ENCODE measurements around the gene DGKH. TPM values are rescaled to one million over a fixed set of nuclear protein-coding genes. Genes with fewer than 3 reads are reported as not detected.
A peak's percentile ranks its signal among the peaks of the same experiment; 100 is the strongest.

Gene DGKH
- total and polyA plus RNA-seq, 3 experiments from 2014 or later = 2.5 to 10.9 (median 10.2) TPM

DNA sequence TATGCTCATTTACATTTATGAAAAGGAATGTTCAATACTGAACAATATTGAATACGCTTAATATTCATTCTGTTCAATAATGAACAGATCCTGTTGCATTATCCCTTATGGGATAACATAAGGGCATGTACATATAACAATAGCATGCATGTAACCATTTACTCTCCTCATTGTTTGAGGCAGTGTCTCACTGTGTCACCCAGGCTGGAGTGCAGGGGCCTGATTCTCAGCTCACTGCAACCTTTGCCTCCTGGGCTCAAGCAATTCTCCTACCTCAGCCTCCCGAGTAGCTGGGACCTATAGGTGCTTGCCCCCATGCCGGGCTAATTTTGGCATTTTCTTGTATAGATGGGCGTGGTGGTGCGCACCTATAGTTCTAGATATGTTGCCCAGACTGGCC lies 4.8 kb upstream of the DGKH start:
- Histone ChIP-seq H3K9me3 (ENCODE audit: low read length) (no peaks in the 10 kb centered on the region), H3K27ac (ENCODE audit: low read depth, low read length) (no peak overlapping the region), H3K27me3 (ENCODE audit: insufficient read depth, low read length, poor library complexity, severe bottlenecking) (no peaks in the 10 kb centered on the region), H3K36me3 (ENCODE audit: insufficient read depth, low read length) (no peaks in the 10 kb centered on the region), H3K4me1 (ENCODE audit: insufficient read depth, low read length) (peaks cover 17% of the 10 kb centered on the region), H3K4me3 (ENCODE audit: low read length) (no peak overlapping the region)
- H3K27me3 Mint-ChIP-seq = no peaks in the 10 kb centered on the region
- peak overlapping the region in 2 of 7 donors; percentile 46 to 91 for H3K4me3 Mint-ChIP-seq
- H3K4me1 Mint-ChIP-seq = peaks cover 23 to 32% (median 31%) of the 10 kb centered on the region in 3 donors
- no peak for DNase-seq
- peaks cover 0 to 13% (median 0%) of the 10 kb centered on the region in 3 donors for H3K36me3 Mint-ChIP-seq
- ChIA-PET CTCF (no interaction called here), POLR2A (no interaction called here)
- H3K9me3 Mint-ChIP-seq = no peaks in the 10 kb centered on the region
- H3K27ac Mint-ChIP-seq = no peak overlapping the region

- ChIA-PET CTCF (no interaction called here), POLR2A (no interaction called here)
- no peak for DNase-seq
- peaks cover 0 to 8% (median 4%) of the 10 kb centered on the region in 3 donors for H3K36me3 Mint-ChIP-seq
- H3K27me3 Mint-ChIP-seq = no peaks in the 10 kb centered on the region
- no peaks in the 10 kb centered on the region for H3K9me3 ChIP-seq (ENCODE audit: low read length)
- no peak overlapping the region for H3K4me3 ChIP-seq (ENCODE audit: low read length)
- H3K27ac ChIP-seq (ENCODE audit: low read depth, low read length) = no peak overlapping the region
- H3K27ac Mint-ChIP-seq = peak overlapping the region in 3 of 8 donors; percentile 11 to 32 (median 22)
- H3K9me3 Mint-ChIP-seq = no peaks in the 10 kb centered on the region
- peak overlapping the region in 6 of 7 donors; percentile 32 to 91 (median 42) for H3K4me3 Mint-ChIP-seq
- no peaks in the 10 kb centered on the region for H3K27me3 ChIP-seq (ENCODE audit: insufficient read depth, low read length, poor library complexity, severe bottlenecking)
- H3K4me1 ChIP-seq (ENCODE audit: insufficient read depth, low read length) = peaks cover 16% of the 10 kb centered on the region
- H3K4me1 Mint-ChIP-seq = peaks cover 20 to 34% (median 32%) of the 10 kb centered on the region in 3 donors
- no peaks in the 10 kb centered on the region for H3K36me3 ChIP-seq (ENCODE audit: insufficient read depth, low read length)
These were observed 2.0 kb upstream of the DGKH start for GRCh38 chr13:42046448-42046847.

- H3K9me3 Mint-ChIP-seq = no peaks in the 10 kb centered on the region
- DNase-seq = peak in 3 of 5 donors; percentile 16 to 52 (median 22)
- H3K4me1 Mint-ChIP-seq = peaks cover 19 to 32% (median 29%) of the 10 kb centered on the region in 3 donors
- H3K4me1 ChIP-seq (ENCODE audit: insufficient read depth, low read length) = peaks cover 11% of the 10 kb centered on the region
- H3K36me3 Mint-ChIP-seq = peaks cover 0 to 6% (median 4%) of the 10 kb centered on the region in 3 donors
- peak overlapping the region; percentile 35 for H3K27ac ChIP-seq (ENCODE audit: low read depth, low read length)
- ChIA-PET POLR2A (interaction anchor here (0.6 to 1.2 kb wide), 2 partner anchors 87 to 689 kb away, joined by 3 read pairs; partner anchors contain the start of gene VWA8), CTCF (interaction anchor here (1.1 to 1.3 kb wide), 3 partner anchors 8 to 131 kb away, joined by 3 to 4 read pairs (median 3); no protein-coding TSS in a partner anchor)
- no peaks in the 10 kb centered on the region for H3K27me3 Mint-ChIP-seq
- no peaks in the 10 kb centered on the region for H3K36me3 ChIP-seq (ENCODE audit: insufficient read depth, low read length)
- H3K4me3 ChIP-seq (ENCODE audit: low read length) = peak overlapping the region; percentile 75
- H3K9me3 ChIP-seq (ENCODE audit: low read length) = no peaks in the 10 kb centered on the region
- H3K27me3 ChIP-seq (ENCODE audit: insufficient read depth, low read length, poor library complexity, severe bottlenecking) = no peaks in the 10 kb centered on the region
- peak overlapping the region; percentile 89 to 96 (median 93) for H3K4me3 Mint-ChIP-seq
- peak overlapping the region; percentile 32 to 95 (median 84) for H3K27ac Mint-ChIP-seq
These were observed 697 bp upstream of the DGKH start for GRCh38 chr13:42047561-42048341.

GRCh38 chr13:42048684-42049453 lies 421 bp downstream of the DGKH start:
- H3K4me3 Mint-ChIP-seq = peak overlapping the region; percentile 89 to 96 (median 93)
- POLR2A ChIA-PET = interaction anchor here (0.6 kb wide), 1 partner anchor 690 kb away, joined by 3 read pairs; no protein-coding TSS in a partner anchor
- H3K27me3 Mint-ChIP-seq = no peaks in the 10 kb centered on the region

DNA sequence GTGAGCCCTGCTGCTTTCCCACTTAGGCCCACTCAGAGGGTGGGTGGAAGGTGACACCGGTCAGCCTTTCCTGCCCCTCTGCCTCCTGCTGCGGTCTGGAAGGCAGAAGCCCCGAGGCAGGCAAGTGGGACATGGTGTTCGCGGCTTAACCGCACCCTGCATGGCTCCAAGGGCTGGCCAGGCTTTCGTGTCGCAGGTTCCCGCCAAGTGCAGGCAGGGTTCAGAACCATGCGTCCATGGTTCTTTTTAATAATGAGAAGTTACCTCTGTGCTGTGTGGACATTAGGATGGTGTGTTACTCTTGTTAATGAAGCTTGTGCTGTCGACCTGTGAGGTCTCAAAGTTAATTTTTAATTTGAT lies 986 bp downstream of the DGKH start:
- peak overlapping the region in 4 of 8 donors; percentile 12 to 79 (median 60) for H3K27ac Mint-ChIP-seq
- H3K27me3 Mint-ChIP-seq = no peaks in the 10 kb centered on the region
- H3K36me3 Mint-ChIP-seq = peaks cover 0 to 6% (median 4%) of the 10 kb centered on the region in 3 donors
- POLR2A ChIA-PET = no interaction called here
- Histone ChIP-seq H3K27ac (ENCODE audit: low read depth, low read length) (peak overlapping the region; percentile 40), H3K4me3 (ENCODE audit: low read length) (peak overlapping the region; percentile 90), H3K27me3 (ENCODE audit: insufficient read depth, low read length, poor library complexity, severe bottlenecking) (no peaks in the 10 kb centered on the region), H3K9me3 (ENCODE audit: low read length) (no peaks in the 10 kb centered on the region), H3K36me3 (ENCODE audit: insufficient read depth, low read length) (no peaks in the 10 kb centered on the region), H3K4me1 (ENCODE audit: insufficient read depth, low read length) (peaks cover 11% of the 10 kb centered on the region)
- CTCF ChIA-PET = no interaction called here
- peaks cover 23 to 38% (median 35%) of the 10 kb centered on the region in 3 donors for H3K4me1 Mint-ChIP-seq
- peak overlapping the region; percentile 80 to 94 (median 88) for H3K4me3 Mint-ChIP-seq
- no peaks in the 10 kb centered on the region for H3K9me3 Mint-ChIP-seq
- DNase-seq = no peak

More at GRCh38 chr13:42048684-42049453, 421 bp downstream of the DGKH start:
- Mint-ChIP-seq H3K27ac (peak overlapping the region in 5 of 8 donors; percentile 12 to 84 (median 72)), H3K36me3 (peaks cover 0 to 6% (median 4%) of the 10 kb centered on the region in 3 donors), H3K9me3 (no peaks in the 10 kb centered on the region), H3K4me1 (peaks cover 19 to 32% (median 29%) of the 10 kb centered on the region in 3 donors)
- no peaks in the 10 kb centered on the region for H3K27me3 ChIP-seq (ENCODE audit: insufficient read depth, low read length, poor library complexity, severe bottlenecking)
- no peaks in the 10 kb centered on the region for H3K36me3 ChIP-seq (ENCODE audit: insufficient read depth, low read length)
- H3K4me1 ChIP-seq (ENCODE audit: insufficient read depth, low read length) = peaks cover 11% of the 10 kb centered on the region
- peak overlapping the region; percentile 90 for H3K4me3 ChIP-seq (ENCODE audit: low read length)
- DNase-seq = peak; percentile 53 to 75 (median 60)
- H3K27ac ChIP-seq (ENCODE audit: low read depth, low read length) = peak overlapping the region; percentile 40
- no peaks in the 10 kb centered on the region for H3K9me3 ChIP-seq (ENCODE audit: low read length)
- CTCF ChIA-PET = interaction anchor here (1.1 to 1.3 kb wide), 3 partner anchors 7 to 132 kb away, joined by 3 to 4 read pairs (median 3); no protein-coding TSS in a partner anchor

- no peaks in the 10 kb centered on the region for H3K27me3 Mint-ChIP-seq
- H3K4me3 Mint-ChIP-seq = peak overlapping the region in 3 of 7 donors; percentile 39 to 63 (median 41)
- H3K36me3 ChIP-seq (ENCODE audit: insufficient read depth, low read length) = no peaks in the 10 kb centered on the region
- POLR2A ChIA-PET = no interaction called here
- no peaks in the 10 kb centered on the region for H3K27me3 ChIP-seq (ENCODE audit: insufficient read depth, low read length, poor library complexity, severe bottlenecking)
- H3K4me1 Mint-ChIP-seq = peaks cover 29 to 55% (median 46%) of the 10 kb centered on the region in 3 donors
- DNase-seq = no peak
- H3K9me3 ChIP-seq (ENCODE audit: low read length) = no peaks in the 10 kb centered on the region
- CTCF ChIA-PET = interaction anchor here (1.2 kb wide), 1 partner anchor 83 kb away, joined by 3 read pairs; no protein-coding TSS in a partner anchor
- H3K4me3 ChIP-seq (ENCODE audit: low read length) = no peak overlapping the region
- H3K27ac Mint-ChIP-seq = peak overlapping the region in 1 of 8 donors; percentile 17
- H3K4me1 ChIP-seq (ENCODE audit: insufficient read depth, low read length) = no peaks in the 10 kb centered on the region
- H3K27ac ChIP-seq (ENCODE audit: low read depth, low read length) = no peak overlapping the region
- peaks cover 4 to 7% (median 6%) of the 10 kb centered on the region in 3 donors for H3K36me3 Mint-ChIP-seq
- no peaks in the 10 kb centered on the region for H3K9me3 Mint-ChIP-seq
These were observed 6.5 kb downstream of the DGKH start for GRCh38 chr13:42054798-42055499.

DNA sequence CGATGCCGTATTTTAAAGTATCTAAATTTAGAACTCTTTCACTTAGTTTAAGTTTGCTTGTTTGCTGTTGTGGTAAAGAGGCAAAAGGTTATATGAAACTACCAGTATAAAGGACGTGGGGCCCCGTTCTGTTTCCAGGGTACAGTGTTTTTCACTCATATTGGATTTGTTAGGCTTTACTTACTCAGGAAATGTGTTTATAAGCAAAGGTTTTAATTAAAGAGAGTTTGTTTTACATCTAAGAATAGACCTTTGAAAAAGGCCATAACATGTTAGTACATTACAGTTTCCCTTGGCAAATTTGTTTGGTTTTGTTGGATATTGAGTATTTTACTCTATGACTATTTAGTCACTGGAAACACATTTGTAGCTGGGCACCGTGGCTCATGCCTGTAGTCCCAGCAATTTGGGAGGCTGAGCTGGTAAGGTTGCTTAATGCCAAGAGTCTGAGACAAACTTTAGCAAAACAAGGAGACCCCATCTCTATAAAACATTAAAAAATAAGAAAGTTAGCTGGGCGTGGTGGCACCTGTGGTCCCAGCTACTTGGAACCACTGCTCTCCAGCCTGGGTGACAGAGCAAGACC lies 7.1 kb downstream of the DGKH start:
- H3K4me3 ChIP-seq (ENCODE audit: low read length) = no peak overlapping the region
- H3K9me3 ChIP-seq (ENCODE audit: low read length) = no peaks in the 10 kb centered on the region
- ChIA-PET POLR2A (no interaction called here), CTCF (interaction anchor here (1.2 to 1.4 kb wide), 2 partner anchors 8 to 84 kb away, joined by 3 to 4 read pairs; partner anchors contain the start of gene DGKH)
- peaks cover 27 to 54% (median 42%) of the 10 kb centered on the region in 3 donors for H3K4me1 Mint-ChIP-seq
- H3K27me3 ChIP-seq (ENCODE audit: insufficient read depth, low read length, poor library complexity, severe bottlenecking) = no peaks in the 10 kb centered on the region
- peak overlapping the region; percentile 43 for H3K27ac ChIP-seq (ENCODE audit: low read depth, low read length)
- H3K4me1 ChIP-seq (ENCODE audit: insufficient read depth, low read length) = no peaks in the 10 kb centered on the region
- DNase-seq = no peak
- H3K4me3 Mint-ChIP-seq = peak overlapping the region in 6 of 7 donors; percentile 12 to 67 (median 36)
- H3K9me3 Mint-ChIP-seq = no peaks in the 10 kb centered on the region
- H3K36me3 Mint-ChIP-seq = peaks cover 4 to 7% (median 6%) of the 10 kb centered on the region in 3 donors
- H3K36me3 ChIP-seq (ENCODE audit: insufficient read depth, low read length) = no peaks in the 10 kb centered on the region
- no peaks in the 10 kb centered on the region for H3K27me3 Mint-ChIP-seq
- peak overlapping the region in 5 of 8 donors; percentile 27 to 84 (median 64) for H3K27ac Mint-ChIP-seq
